ENCODE data around the gene SHC2. TPM values are rescaled to one million over a fixed set of nuclear protein-coding genes. Genes with fewer than 3 reads are reported as not detected.

Gene SHC2
- total and polyA plus RNA-seq, 2 donors (not counting 3 experiments of a cell fraction or from before 2014, with no cell fraction given), result 7.5 to 11.8 TPM

DNA sequence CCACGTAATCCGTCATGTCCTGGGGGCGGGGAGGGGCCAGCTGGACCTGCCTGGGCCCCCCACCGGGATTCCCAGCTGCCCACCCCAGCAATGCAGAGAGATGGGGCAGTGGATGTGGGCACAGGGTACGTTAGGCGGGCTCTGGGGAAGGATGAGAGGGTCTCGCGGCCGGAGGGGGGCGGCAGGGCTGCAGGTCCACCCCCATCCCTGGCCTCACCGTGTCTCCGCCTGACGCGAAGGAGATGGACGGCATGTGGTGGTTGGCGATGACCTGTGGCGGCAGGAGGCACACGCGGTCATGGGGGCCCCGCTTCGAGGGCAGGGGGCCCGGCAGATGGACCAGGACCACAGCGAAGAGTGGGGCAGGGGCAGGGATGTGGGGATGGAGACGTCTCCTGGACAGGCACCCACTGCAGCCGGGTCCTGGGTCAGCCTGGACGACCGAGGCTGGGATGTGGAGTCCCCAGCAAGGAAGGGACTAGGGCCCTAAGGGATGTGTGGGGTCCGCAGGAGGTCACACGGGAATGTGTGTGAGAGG is 24.4 kb downstream of the SHC2 start:
- dilution Hi-C loops (cut with MboI; ENCODE audit: extremely low pct_ligation_motif_present, low sequenced_read_pairs), result no loop called here
- ChIA-PET CTCF (no interaction called here), POLR2A (no interaction called here)
- Histone ChIP-seq H2AFZ (ENCODE audit: low read depth, low read length) (no peak overlapping the region), H3K4me1 (ENCODE audit: control insufficient read depth, extremely low read depth, insufficient read depth, low read length) (no peaks in the 10 kb centered on the region), H4K20me1 (replicated peaks; ENCODE audit: control insufficient read depth, extremely low read depth, insufficient read depth, low read length) (no peaks in the 10 kb centered on the region), H3K79me2 (ENCODE audit: control insufficient read depth, insufficient read depth, low read length) (no peaks in the 10 kb centered on the region), H3K36me3 (ENCODE audit: control insufficient read depth in 2 of 2, extremely low read depth in 1 of 2, insufficient read depth in 2 of 2, low read length in 2 of 2) (no peaks in the 10 kb centered on the region), H3K9me1 (replicated peaks; ENCODE audit: control insufficient read depth, extremely low read depth, insufficient read depth, low read length) (no peaks in the 10 kb centered on the region), H3K9me3 (replicated peaks; ENCODE audit: control insufficient read depth, insufficient read depth, low read length) (no peaks in the 10 kb centered on the region), H3K4me3 (replicated peaks in 1 of 3; ENCODE audit: insufficient read depth in 1 of 3, low read depth in 1 of 3, low read length in 3 of 3) (no peak overlapping the region), H3K27me3 (ENCODE audit: control insufficient read depth in 2 of 2, insufficient read depth in 2 of 2, low read length in 2 of 2) (no peaks in the 10 kb centered on the region), H3K4me2 (ENCODE audit: insufficient read depth, low read length) (no peak overlapping the region), H3K9ac (replicated peaks; ENCODE audit: extremely low read depth, insufficient read depth, low read length) (no peak overlapping the region), H3K27ac (ENCODE audit: insufficient read depth, low read depth, low read length) (no peak overlapping the region)
- no peak for TF ChIP-seq MYC (IDR thresholded peaks at IDR 0.05; ENCODE audit: low read depth, low read length)
- TF ChIP-seq FOS (IDR thresholded peaks at IDR 0.05; ENCODE audit: borderline replicate concordance, insufficient read depth, low read length), result no peak
- TF ChIP-seq POLR2A (IDR thresholded peaks at IDR 0.05; ENCODE audit: low read depth, low read length), result no peak
- no peak for TF ChIP-seq JUN (IDR thresholded peaks at IDR 0.05; ENCODE audit: borderline replicate concordance, insufficient read depth, insufficient read length, low read depth)
- TF ChIP-seq, protein P1, sequence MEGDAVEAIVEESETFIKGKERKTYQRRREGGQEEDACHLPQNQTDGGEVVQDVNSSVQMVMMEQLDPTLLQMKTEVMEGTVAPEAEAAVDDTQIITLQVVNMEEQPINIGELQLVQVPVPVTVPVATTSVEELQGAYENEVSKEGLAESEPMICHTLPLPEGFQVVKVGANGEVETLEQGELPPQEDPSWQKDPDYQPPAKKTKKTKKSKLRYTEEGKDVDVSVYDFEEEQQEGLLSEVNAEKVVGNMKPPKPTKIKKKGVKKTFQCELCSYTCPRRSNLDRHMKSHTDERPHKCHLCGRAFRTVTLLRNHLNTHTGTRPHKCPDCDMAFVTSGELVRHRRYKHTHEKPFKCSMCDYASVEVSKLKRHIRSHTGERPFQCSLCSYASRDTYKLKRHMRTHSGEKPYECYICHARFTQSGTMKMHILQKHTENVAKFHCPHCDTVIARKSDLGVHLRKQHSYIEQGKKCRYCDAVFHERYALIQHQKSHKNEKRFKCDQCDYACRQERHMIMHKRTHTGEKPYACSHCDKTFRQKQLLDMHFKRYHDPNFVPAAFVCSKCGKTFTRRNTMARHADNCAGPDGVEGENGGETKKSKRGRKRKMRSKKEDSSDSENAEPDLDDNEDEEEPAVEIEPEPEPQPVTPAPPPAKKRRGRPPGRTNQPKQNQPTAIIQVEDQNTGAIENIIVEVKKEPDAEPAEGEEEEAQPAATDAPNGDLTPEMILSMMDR (IDR thresholded peaks at IDR 0.05; ENCODE audit: extremely low read depth in 1 of 2, insufficient read depth in 1 of 2, low read depth in 1 of 2, low read length in 2 of 2), result no peak
- TF ChIP-seq EZH2 (IDR thresholded peaks at IDR 0.05; ENCODE audit: borderline replicate concordance, low read depth, low read length, severe bottlenecking), result no peak
- intact Hi-C loops (cut with micrococcal nuclease), result no loop called here
- DNase-seq (ENCODE audit: low read depth, low spot score) (no peak), FAIRE-seq (no peak)
- no TSS peak for BruUV-seq (replicated peaks)

Measured in endothelial cell of umbilical vein (primary cell).